A549 (cell line): ENCODE results near the gene OPRD1.

ENCODE experiments used
- EHF ChIP-seq: fragments of 250-450 bp; sonication (Bioruptor Pico); IDR thresholded peaks from 2 replicates; pipeline ENCODE4 v1.5.0; 2020; ENCODE audit warnings: mild to moderate bottlenecking
- EP300 ChIP-seq, 2 experiments: fragments of >200 bp; sonication (Bioruptor Twin); formaldehyde crosslinking; IDR thresholded peaks; 2 replicates in 1 of 2; 3 replicates in 1 of 2; pipeline ENCODE4 v1.6.1; 2016 to 2017
- POLR2A ChIP-seq: IDR thresholded peaks from 2 replicates; pipeline ENCODE4 v1.6.1; 2012; ENCODE audit warnings: mild to moderate bottlenecking, low read length
- SREBF2 ChIP-seq: fragments of 450-650 bp; IDR thresholded peaks from 2 replicates; pipeline ENCODE4 v1.6.1; 2014; ENCODE audit warnings: mild to moderate bottlenecking, moderate library complexity
- TF ChIP-seq, protein P1 (sequence below): fragments of >200 bp; sonication (Bioruptor Twin); formaldehyde crosslinking; IDR thresholded peaks from 3 replicates; pipeline ENCODE4 v1.5.1; 2016
- TF ChIP-seq, protein P2 (sequence below): IDR thresholded peaks from 2 replicates; pipeline ENCODE4 v1.6.1; 2012
- TF ChIP-seq, protein P3 (sequence below): fragments of 200-600 bp; sonication (generic); IDR thresholded peaks from 2 replicates; pipeline ENCODE4 v1.6.1; 2016; ENCODE audit warnings: antibody characterized with exemption, mild to moderate bottlenecking, moderate library complexity

DNA sequence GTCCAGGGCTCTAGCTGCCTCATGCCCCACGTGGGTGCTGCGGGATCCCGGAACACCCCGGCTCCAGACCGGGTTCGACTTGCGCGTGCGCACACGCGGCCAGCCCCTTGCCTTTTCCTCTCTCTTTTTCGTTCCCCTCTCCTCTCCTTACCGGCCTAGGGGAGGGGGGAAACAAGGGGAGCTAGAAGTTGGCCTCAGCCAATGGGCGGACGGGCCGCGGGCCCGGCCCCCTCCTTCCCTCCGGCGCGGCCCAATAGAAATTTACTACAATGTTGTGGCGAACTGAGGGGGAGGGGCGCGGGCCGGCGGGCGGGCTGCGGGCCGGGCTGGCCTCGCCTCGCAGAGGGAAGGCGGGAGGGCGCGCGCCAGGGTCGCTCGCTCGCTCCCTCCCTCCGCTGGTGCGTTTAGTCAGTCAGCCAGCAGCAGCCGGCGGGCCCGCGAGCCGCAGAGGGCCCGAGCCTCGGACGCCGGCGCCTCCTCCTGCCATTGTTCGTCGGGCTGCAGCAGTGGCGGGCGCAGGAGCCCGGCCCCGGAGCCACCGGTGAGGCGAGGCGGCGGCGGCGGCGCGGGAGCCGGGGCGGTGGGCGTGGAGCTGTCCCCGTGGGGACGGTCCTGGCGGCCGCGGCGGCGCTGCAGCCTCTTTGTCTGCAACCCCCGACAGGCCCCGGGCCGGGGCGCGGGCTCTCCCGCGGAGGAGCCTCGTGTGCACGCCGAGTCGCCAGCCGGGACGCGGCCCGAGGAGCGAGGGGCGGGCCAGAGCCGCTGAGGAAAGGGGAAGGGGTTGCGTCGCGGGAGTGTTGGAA, 102.5 kb downstream of the OPRD1 start, which contains the start of gene EPB41:
- TF ChIP-seq POLR2A (no peak), EP300 (IDR thresholded peaks at IDR 0.05) (no peak), SREBF2 (no peak), EHF (no peak)
- TF ChIP-seq, protein P1, sequence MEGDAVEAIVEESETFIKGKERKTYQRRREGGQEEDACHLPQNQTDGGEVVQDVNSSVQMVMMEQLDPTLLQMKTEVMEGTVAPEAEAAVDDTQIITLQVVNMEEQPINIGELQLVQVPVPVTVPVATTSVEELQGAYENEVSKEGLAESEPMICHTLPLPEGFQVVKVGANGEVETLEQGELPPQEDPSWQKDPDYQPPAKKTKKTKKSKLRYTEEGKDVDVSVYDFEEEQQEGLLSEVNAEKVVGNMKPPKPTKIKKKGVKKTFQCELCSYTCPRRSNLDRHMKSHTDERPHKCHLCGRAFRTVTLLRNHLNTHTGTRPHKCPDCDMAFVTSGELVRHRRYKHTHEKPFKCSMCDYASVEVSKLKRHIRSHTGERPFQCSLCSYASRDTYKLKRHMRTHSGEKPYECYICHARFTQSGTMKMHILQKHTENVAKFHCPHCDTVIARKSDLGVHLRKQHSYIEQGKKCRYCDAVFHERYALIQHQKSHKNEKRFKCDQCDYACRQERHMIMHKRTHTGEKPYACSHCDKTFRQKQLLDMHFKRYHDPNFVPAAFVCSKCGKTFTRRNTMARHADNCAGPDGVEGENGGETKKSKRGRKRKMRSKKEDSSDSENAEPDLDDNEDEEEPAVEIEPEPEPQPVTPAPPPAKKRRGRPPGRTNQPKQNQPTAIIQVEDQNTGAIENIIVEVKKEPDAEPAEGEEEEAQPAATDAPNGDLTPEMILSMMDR: no peak
- TF ChIP-seq, protein P2, sequence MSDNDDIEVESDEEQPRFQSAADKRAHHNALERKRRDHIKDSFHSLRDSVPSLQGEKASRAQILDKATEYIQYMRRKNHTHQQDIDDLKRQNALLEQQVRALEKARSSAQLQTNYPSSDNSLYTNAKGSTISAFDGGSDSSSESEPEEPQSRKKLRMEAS: peak; percentile 70
- TF ChIP-seq, protein P3, sequence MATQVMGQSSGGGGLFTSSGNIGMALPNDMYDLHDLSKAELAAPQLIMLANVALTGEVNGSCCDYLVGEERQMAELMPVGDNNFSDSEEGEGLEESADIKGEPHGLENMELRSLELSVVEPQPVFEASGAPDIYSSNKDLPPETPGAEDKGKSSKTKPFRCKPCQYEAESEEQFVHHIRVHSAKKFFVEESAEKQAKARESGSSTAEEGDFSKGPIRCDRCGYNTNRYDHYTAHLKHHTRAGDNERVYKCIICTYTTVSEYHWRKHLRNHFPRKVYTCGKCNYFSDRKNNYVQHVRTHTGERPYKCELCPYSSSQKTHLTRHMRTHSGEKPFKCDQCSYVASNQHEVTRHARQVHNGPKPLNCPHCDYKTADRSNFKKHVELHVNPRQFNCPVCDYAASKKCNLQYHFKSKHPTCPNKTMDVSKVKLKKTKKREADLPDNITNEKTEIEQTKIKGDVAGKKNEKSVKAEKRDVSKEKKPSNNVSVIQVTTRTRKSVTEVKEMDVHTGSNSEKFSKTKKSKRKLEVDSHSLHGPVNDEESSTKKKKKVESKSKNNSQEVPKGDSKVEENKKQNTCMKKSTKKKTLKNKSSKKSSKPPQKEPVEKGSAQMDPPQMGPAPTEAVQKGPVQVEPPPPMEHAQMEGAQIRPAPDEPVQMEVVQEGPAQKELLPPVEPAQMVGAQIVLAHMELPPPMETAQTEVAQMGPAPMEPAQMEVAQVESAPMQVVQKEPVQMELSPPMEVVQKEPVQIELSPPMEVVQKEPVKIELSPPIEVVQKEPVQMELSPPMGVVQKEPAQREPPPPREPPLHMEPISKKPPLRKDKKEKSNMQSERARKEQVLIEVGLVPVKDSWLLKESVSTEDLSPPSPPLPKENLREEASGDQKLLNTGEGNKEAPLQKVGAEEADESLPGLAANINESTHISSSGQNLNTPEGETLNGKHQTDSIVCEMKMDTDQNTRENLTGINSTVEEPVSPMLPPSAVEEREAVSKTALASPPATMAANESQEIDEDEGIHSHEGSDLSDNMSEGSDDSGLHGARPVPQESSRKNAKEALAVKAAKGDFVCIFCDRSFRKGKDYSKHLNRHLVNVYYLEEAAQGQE: no peak
